ENCODE measurements around the gene CSF2RB. TPM values are rescaled to one million over a fixed set of nuclear protein-coding genes. Genes with fewer than 3 reads are reported as not detected.

Gene CSF2RB
- polyA plus RNA-seq, 1 donor (not counting 4 experiments of a cell fraction or from before 2014, with no cell fraction given): 0.08 TPM

DNA sequence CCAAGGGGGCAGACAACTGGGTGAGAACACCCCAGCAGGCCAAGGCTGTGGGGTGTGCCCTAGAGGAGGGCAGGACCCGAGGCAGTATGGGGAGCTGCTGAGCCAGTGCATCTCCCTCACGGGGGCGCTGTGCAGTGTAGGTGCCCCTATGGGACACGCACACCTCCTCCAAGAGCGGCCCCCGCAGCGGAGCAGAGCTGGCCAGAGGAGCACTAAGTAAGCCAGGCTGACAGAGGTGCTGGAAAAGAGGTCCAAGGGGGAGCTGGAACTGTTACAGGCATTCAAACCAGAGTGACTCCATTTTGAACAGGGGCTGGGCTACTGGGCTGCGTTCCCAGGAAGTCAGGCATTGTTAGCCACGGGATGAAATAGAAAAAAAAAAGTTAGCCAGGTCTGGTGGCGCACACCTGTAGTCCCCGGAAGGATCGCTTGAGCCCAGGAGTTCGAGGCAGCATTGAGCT, 64.0 kb downstream of the CSF2RB start:
- Histone ChIP-seq H3K9me3 (ENCODE audit: control insufficient read depth, low read depth, low read length) (no peaks in the 10 kb centered on the region), H3K27me3 (ENCODE audit: control insufficient read depth, extremely low read depth, insufficient read depth, low read length) (peaks cover 3% of the 10 kb centered on the region), H3K4me1 (ENCODE audit: control insufficient read depth, extremely low read depth, insufficient read depth, low read length) (peaks cover 4% of the 10 kb centered on the region), H3K4me2 (ENCODE audit: control insufficient read depth, extremely low read depth, insufficient read depth, low read depth, low read length) (peak overlapping the region; percentile 92), H3K9ac (ENCODE audit: control insufficient read depth, extremely low read depth, insufficient read depth, low read length) (peak overlapping the region; percentile 15), H3K36me3 (ENCODE audit: control insufficient read depth in 2 of 2, extremely low read depth in 1 of 2, insufficient read depth in 2 of 2, low read length in 2 of 2) (no peaks in the 10 kb centered on the region), H3K27ac (ENCODE audit: control insufficient read depth, insufficient read depth, low read length) (no peak overlapping the region), H3K79me2 (ENCODE audit: control insufficient read depth, insufficient read depth, low read length) (no peaks in the 10 kb centered on the region), H3K4me3 (ENCODE audit: control insufficient read depth in 2 of 3, extremely low read depth in 1 of 3, insufficient read depth in 2 of 3, low read depth in 1 of 3, low read length in 3 of 3) (peak overlapping the region in 2 of 3 experiments; percentile 53 to 57), H2AFZ (ENCODE audit: control insufficient read depth, low read length) (peak overlapping the region; percentile 72), H3K9me1 (ENCODE audit: control insufficient read depth, extremely low read depth, insufficient read depth, low read length) (no peaks in the 10 kb centered on the region), H4K20me1 (ENCODE audit: control insufficient read depth, extremely low read depth, insufficient read depth, low read length) (no peaks in the 10 kb centered on the region)
- DNase-seq (ENCODE audit: low read depth, low spot score): no peak
- FAIRE-seq: no peak
- TF ChIP-seq, protein P1, sequence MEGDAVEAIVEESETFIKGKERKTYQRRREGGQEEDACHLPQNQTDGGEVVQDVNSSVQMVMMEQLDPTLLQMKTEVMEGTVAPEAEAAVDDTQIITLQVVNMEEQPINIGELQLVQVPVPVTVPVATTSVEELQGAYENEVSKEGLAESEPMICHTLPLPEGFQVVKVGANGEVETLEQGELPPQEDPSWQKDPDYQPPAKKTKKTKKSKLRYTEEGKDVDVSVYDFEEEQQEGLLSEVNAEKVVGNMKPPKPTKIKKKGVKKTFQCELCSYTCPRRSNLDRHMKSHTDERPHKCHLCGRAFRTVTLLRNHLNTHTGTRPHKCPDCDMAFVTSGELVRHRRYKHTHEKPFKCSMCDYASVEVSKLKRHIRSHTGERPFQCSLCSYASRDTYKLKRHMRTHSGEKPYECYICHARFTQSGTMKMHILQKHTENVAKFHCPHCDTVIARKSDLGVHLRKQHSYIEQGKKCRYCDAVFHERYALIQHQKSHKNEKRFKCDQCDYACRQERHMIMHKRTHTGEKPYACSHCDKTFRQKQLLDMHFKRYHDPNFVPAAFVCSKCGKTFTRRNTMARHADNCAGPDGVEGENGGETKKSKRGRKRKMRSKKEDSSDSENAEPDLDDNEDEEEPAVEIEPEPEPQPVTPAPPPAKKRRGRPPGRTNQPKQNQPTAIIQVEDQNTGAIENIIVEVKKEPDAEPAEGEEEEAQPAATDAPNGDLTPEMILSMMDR (optimal IDR thresholded peaks at IDR 0.05 in 1 of 3, IDR thresholded peaks at IDR 0.05 in 1 of 3, conservative IDR thresholded peaks at IDR 0.05 in 1 of 3; ENCODE audit: extremely low read depth in 1 of 3, insufficient read depth in 2 of 3, low read length in 3 of 3): peak in 2 of 3 experiments; percentile 10 to 61
- no peak for TF ChIP-seq EZH2 (IDR thresholded peaks at IDR 0.05; ENCODE audit: low read length)
- dilution Hi-C loops (cut with MboI; ENCODE audit: extremely low pct_ligation_motif_present, low sequenced_read_pairs): no loop called here

DNA sequence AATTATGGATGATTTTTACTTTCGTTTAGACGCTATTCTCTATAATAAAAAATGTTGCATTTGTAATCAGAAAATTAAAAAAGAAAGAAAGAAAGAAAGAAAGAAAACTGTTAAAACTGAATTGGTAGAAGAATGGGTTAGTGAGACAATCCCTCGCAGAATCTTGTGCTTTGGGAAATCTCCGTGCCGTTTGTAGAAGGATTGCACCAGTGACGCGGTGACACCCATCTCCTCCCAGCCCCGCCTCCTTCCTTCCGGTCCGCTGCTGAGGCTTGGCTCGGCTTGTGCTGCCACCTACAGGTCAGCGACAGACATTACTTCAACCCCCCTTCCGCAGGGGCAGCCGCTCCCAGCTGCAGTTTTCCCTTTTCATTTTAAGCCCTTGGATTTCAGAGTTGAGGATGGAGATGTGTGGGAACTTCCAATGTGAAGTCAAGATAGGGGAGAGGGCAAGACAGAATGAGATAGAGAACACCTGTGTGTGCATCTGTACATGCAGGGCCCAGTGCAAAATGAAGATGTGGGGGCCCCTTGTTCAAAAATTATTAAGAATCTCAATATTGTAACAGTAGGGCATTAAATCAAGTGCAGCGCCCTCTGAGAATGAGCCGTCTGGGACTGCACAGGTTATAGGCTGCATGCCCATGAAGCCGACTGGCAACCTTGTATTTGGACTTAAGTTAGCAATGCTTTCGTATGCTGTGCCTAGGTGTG, 64.7 kb downstream of the CSF2RB start:
- TF ChIP-seq, protein P1 (optimal IDR thresholded peaks at IDR 0.05 in 1 of 3, IDR thresholded peaks at IDR 0.05 in 1 of 3, conservative IDR thresholded peaks at IDR 0.05 in 1 of 3; ENCODE audit: extremely low read depth in 1 of 3, insufficient read depth in 2 of 3, low read length in 3 of 3): peak; percentile 87 to 99 (median 92)
- TF ChIP-seq EZH2 (IDR thresholded peaks at IDR 0.05; ENCODE audit: low read length): no peak
- DNase-seq (ENCODE audit: low read depth, low spot score): no peak
- Histone ChIP-seq H4K20me1 (ENCODE audit: control insufficient read depth, extremely low read depth, insufficient read depth, low read length) (no peaks in the 10 kb centered on the region), H3K4me1 (ENCODE audit: control insufficient read depth, extremely low read depth, insufficient read depth, low read length) (peaks cover 4% of the 10 kb centered on the region), H3K9ac (ENCODE audit: control insufficient read depth, extremely low read depth, insufficient read depth, low read length) (peak overlapping the region; percentile 15), H3K27ac (ENCODE audit: control insufficient read depth, insufficient read depth, low read length) (no peak overlapping the region), H3K36me3 (ENCODE audit: control insufficient read depth in 2 of 2, extremely low read depth in 1 of 2, insufficient read depth in 2 of 2, low read length in 2 of 2) (no peaks in the 10 kb centered on the region), H2AFZ (ENCODE audit: control insufficient read depth, low read length) (peak overlapping the region; percentile 72), H3K9me1 (ENCODE audit: control insufficient read depth, extremely low read depth, insufficient read depth, low read length) (no peaks in the 10 kb centered on the region), H3K4me2 (ENCODE audit: control insufficient read depth, extremely low read depth, insufficient read depth, low read depth, low read length) (peak overlapping the region; percentile 92), H3K27me3 (ENCODE audit: control insufficient read depth, extremely low read depth, insufficient read depth, low read length) (peaks cover 3% of the 10 kb centered on the region), H3K79me2 (ENCODE audit: control insufficient read depth, insufficient read depth, low read length) (no peaks in the 10 kb centered on the region), H3K9me3 (ENCODE audit: control insufficient read depth, low read depth, low read length) (no peaks in the 10 kb centered on the region), H3K4me3 (ENCODE audit: control insufficient read depth in 2 of 3, extremely low read depth in 1 of 3, insufficient read depth in 2 of 3, low read depth in 1 of 3, low read length in 3 of 3) (peak overlapping the region; percentile 9 to 57 (median 53))
- dilution Hi-C loops (cut with MboI; ENCODE audit: extremely low pct_ligation_motif_present, low sequenced_read_pairs): no loop called here
- FAIRE-seq: peak; percentile 93
